GM18502 (cell line): Measurements from ENCODE around the gene CDH15.
"Not testable (repeated sequence)": the region's sequence is repeated elsewhere in the genome, so short reads cannot be mapped to it uniquely, and the experiment has no call there.

Experiments used
- ATAC-seq: cut with Tn5 transposase; IDR thresholded peaks from one replicate; pipeline ENCODE4 v1.9.1; 2021; ENCODE audit warnings: mild to moderate bottlenecking; ENCODE audit not compliant: unreplicated experiment, poor library complexity

The CDH15 gene

DNA sequence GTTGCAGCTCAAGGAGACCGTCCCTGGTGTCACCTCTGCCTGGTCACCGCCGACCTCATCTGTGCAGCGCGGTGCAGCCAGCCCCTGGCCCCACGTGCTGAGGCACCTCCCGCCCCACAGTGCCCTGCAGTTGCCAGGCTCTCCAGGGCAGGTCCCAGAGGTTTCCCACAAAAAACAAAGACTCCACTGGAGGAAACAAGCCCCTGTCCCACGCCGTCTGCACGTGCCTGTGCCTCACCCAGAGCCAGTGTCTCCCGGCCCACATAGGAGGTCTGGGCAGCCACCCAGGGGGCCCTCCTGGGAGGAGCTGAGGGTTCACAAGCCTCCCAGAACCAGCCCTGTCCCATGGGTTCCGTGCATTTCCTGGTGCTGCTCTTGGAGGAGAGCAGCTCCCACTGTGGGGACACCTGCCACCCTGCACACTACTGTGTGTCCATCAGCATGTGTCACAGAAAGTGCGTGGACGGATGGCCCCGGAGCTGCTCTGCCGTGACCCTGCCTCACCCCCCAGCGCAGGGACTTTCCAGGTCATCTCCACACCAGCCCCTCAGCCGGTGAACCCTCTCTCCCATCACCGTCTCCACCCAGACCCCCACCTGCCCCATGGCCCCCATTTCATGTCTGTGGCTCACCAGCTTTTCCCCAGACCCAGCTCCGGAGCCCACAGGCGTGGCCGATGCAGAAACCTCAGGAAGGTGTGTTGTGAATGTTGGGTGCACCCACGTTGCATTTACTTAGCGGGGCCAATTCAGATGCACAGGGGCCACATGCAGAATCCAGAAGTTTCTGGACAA is 17.0 kb upstream of the CDH15 start:
- ATAC-seq: no peak

DNA sequence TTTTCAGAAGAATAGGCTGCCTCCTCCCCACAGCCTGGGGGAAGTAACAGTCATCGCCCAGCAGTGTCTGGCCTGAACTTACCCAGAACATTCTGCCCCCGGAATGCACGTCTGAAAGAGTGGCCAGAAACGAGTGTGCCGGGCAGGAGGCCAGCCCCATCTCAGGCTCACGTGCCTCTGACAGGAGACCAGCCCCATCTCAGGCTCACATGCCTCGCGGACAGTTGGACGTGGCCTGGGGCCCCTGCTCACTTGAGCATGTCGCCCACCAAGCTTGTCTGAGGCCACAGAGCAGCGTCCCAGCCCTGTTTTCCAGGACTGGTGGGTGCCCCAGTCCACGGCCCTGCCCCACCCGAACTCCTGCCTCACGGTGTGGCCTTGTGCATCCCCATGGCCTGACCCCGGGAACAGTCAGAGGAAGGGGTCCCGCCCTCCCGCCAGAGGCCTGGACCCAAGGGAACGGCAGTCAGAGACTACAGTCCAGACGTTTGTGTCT is 16.3 kb upstream of the CDH15 start:
- ATAC-seq: no peak

DNA sequence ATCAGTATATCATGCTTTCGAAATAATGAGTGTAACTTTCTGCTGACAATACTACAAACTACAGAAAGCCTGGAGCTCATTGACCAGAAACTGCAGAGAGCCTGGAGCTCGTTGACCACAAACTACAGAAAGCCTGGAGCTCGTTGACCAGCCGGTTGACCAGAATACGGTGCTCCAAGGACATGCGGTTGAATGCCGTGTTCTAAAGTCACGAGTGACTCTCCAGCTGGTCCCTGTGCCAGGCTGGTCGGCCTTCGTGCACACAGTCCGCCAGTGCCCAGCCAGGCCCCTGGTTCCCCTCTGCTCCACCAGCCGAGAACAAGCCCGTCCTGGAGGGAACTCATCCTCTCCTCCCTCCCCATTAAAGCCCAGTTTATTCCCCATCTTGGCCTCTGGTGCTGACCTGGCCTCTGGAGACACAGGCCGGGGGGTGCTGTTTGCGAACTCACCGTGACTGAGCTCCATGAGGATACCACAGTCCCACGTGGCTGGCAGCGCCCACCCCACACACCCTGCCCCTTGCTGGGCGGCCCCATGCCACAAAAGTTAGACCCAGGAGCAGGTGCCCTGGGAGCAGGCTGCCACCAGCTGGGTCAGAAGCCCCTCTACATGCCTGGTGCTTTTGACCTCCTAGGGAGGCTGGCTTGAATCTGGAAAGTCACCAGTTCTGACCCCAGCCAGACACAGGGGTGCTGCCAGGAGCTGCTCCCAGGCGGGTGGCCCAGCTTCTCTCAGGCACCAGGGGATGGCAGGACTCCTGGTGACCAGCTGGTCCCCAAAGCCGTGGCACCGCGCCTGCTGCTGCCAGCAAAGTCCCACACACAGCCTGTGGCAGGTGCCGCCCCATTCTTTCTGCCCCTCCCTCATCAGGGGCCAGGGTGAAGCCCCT is 15.5 kb upstream of the CDH15 start:
- no peak for ATAC-seq

DNA sequence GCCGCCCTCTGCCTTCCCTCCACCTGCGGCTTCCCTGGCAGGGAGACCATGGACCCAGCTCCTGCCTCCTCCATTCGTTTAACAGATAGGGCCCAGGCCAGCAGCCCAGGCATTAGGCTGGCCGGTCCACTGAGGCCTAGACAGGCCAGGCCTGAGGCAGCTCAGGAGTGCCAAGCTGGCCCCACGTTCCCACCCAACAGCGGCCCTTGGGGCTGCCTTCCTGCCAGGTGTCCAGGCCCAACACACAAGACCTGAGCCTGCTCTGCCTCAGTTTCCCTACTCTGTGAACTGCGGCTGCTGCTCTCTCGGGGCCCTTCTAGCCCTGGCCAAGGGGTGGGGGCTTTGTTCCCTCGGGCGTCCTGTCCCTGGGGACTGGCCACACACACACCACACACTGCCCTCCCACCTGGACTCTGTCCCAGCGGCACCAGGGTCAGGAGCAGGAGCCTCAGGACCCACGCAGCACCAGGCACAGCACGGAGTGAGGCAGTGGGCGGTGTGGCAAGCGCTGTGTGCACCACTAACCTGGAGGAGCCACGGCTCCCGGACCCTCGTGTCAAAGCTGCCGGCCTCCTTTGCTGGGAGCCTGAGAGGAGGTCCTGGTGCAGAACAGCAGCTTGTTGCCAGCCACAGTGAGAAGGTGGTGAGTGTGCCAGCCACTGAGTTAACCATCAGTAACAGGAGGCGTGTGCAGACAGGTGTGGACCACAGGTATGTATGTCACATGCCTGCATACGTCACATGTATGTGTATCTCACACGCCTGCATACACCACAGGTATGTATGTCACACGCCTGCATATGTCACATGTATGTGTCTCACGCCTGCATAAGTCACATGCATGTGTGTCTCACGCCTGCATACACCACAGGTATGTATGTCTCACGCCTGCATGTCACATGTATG is 14.6 kb upstream of the CDH15 start:
- ATAC-seq: no peak

DNA sequence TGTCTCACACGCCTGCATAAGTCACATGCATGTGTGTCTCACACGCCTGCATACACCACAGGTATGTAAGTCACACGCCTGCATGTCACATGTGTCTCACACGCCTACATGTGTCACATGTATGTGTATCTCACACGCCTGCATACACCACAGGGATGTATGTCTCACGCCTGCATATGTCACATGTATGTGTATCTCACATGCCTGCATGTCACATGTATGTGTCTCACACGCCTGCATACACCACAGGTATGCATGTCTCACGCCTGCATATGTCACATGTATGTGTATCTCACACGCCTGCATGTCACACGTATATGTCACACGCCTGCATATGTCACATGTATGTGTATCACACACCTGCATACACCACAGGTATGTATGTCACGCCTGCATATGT is 13.8 kb upstream of the CDH15 start:
- ATAC-seq: no peak

DNA sequence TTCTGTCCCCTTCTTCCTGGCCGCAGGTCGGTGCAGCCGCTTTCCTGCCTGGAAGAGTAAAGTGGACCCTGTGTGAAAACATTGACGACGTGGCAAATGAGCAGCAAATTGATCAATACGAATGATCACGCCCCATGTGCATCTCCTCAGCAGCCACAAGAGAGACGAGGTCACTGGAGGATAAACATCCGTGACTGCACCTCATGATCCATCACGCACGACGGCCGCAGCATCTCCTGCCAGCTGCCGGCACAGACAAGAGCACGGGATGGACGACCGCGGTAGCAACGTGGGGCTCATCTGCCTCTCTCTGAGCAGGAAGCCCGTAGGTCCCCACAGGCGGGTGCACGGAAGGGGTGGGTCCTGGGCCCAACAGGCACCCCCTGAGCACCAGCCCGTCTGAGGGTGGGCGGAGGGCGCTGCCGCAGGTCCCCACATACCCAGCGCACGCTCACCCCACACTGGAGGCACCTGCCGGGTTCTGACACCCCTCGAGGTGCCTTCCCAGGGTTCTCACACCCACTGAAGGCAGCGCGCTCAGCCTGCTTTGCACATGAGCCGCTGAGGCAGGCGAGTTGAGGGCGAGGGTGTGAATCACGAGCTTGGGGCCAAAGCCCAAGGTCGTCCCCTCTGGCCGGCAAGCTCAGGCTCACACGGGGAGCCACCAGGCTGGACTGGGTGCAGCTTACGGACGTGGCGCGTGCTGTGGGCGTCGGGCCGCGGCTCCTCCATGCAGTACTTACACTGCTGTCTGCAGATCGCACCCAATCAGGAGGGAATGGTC is 12.3 kb upstream of the CDH15 start:
- ATAC-seq: no peak

DNA sequence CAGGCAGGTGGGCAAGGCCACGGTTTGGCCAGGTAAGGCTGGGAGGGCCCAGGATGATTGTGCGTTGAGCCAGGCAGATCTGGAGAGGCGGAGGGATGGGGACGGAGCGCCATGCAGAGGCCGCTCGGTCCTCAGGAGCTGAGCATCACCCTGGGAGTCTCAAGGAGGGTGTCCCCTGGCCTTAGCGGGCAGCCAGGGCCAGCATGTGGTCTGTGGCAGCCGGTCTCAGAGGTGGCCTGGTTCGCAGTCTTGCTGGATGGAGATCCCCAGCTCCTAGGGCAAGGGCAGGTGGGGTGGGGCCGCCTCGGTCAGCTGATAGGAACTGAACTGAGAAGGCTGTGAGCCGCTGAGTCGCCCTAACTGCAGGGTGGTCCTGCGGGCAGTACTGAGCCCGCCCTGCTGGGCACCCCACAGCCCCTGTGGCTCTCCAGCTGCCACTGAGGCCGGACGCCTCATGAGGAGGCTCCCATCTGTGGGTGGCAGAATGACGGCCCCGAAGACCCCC is 11.6 kb upstream of the CDH15 start:
- ATAC-seq: no peak

DNA sequence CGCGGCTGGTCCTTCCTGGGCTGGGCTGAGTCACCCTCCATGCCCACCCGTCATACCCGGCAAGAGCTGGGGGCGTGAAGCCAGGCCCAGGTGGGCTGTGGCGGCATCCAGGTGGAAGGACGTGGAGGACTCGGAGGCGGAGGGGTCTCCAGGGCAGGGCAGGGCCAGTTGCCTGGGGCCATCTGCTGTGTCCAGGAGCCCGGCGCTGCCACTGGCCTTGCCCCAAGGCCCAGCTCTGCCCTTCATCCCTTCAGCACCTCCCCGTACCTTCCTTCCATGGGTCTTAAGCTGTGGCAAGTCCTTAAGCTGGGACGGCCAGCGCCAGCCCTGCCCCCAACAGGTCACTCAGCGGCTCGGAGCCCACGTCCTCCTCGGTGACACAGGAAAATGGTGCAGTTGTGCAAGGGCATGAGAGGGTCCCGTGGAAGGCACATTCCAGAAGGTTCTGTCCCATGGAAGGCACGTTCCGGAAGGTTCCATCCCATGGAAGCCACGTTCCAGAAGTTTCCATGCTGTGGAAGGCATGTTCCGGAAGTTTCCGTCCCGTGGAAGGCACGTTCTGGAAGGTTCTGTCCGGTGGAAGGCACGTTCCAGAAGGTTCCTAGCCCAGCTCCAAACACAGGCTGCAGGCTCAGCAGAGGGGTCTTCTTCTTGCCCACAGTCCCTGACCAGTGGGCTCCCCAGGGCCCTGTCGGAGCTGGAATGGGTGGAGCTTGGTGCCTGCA is 10.4 kb upstream of the CDH15 start:
- ATAC-seq: no peak

DNA sequence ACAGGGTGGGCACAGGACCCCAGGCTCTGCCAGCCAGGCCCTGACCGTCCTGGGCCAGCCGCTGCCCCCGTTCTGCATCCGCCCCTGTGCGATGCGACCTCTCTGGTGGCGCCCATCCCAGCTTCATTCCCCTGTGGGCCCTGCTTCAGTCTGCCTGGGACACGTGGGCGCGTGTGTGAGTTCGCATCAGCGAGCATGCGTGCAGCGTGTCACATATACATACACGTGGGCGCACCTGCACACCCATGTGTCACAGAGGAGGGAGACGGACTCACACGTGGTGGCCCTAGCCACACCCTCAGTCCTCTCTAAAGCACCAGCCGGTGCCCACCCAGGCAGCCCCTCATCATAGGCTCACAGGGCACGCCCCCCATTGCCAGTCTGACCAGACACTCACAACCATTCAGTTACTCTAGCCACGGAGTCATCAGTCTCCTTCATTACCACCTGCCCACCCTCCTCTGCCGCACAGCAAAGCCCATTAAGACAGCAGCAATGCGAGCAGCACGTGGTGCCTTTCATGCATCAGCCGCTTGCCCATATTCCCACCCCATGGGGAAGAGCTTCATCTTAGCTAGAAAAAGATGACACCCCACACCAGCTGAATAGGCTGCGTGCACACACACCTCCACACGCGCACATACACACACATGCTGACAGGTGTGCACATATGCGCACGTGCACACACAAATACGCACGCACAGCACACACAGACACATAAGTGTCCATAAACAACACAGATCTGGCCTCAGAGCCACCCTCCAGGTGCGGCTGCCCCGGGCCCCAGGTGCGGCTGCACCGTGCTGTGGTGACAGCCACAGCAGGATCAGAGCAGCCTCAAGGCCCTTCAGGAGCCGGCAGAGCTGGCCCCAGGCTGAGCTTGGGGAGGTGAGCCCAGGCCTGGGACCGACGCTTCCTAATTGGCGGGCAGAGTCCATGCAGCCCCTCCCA is 9.5 kb upstream of the CDH15 start:
- no peak for ATAC-seq

DNA sequence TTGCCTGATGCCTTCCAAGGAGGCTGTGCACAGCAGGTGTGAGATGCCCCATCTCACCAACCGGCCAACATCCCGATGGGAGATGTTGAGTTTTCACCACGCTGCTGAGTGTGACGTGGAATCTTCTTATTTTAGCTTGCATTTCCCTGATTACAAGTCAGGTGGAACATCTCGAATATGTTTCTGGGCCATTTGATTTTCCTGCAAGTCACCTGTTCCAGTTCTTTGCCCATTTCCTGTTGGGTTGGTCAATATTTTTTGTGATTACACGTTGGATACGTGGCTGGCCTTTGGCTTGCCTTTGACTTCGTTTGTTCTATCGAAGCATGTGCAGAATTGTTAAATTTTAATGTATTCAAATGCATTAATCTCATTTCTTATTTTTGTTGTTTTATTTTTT is 8.3 kb upstream of the CDH15 start:
- no peak for ATAC-seq

DNA sequence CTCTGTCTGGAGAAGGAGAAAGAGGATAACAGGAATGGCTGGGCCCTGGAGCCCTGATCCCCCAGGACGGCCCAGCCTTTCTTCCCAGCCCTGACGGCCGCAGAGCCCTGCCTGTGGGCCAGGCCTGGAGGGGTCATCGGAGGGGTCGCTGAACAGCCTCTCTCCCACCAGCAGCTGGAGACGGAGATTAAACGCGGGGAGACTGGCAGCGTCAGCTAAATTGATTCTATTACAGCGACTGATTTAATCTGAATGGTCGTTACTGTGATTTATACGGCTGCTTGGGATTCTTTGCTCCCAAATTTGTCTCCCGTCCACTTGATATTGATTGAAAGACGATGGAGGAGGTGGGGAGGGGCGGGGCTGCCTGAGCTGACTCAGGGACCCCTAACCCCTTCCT is 7.1 kb upstream of the CDH15 start:
- ATAC-seq: no peak

DNA sequence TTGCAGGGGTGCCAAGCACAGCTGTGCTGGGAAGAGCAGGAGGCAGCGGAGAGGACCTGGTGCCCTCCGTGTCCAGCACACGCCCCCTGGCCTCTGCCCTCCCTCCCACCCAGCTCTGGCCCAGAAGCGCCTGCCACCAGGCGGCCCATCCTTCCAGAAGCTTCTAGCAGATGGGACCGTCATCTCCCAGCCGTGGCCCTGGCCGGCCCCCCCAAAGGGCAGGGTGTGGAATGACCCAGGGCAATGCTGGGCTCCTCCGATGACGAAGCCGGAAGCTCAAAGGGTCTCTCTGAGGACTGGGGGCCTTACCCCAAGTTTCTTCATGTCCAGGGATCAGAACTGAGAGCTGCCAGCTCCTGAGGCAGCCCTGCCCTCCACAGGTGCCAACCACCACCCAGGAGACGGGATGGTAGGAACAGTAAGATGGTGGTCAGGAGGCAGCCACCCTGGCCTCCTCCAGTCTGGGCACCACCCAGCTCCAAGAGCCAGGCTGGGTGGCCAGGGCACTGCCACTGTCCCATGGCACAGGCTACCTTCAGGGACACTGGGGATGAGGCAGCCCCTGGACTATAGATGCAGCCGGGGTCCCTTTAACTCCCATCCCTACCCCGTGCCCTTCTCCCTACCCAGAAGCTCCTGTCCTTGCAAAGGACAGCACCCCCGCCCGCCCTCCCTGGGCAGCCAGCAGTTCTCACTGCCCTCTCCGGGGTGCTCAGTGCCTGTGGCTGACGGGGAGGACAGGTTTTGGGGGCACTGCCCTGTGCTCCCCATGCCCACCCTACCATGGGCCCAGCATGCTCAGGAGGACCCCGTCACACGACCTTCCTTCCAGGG is 6.5 kb upstream of the CDH15 start:
- ATAC-seq: no peak

DNA sequence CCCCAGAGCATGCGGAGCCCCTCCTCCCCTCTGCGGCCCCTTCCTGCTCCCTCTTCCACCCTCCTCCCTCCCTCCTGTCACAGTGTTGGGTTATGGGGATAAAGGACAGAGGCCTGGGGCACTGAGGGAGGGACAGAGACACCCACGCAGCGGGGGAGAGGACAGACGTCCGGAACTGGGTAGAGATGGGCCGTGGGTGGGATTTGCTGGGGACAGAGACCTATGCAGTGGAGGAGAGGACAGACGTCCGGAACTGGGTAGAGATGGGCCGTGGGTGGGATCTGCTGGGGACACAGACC is 5.9 kb upstream of the CDH15 start:
- not testable (repeated sequence) for ATAC-seq

DNA sequence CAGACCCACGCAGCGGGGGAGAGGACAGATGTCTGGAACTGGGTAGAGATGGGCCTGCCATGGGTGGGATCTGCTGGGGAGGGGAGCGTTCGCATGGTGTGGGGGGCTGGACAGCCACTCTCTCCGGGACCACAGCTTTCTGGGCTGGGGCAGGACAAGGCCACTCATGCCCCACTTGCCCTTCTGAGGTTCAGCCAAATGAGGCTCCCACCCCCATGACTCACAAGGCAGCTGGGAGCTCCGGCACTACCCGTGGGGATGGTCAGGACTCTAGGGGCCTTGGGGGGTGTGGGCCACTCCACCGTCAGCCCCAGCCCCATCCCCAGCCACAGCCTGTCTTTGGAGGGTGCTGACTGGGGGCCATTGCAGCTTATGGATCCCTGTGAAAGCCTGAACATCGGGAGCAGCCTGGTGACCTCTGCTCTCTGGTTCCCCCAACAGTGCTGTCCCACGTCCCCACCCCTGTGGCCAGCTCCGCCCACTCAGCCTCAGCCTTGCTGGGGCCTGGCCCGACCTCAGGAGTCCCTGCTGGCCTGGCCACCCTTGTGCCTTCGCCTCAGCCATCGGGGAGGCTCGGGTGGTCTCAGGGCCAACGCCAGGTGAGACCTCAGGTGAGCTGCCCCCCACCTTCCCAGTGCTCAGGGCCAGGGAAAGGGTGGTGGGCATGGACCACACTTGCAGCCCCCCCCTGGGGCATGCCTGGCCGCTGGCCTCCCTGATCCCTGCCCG is 4.7 kb upstream of the CDH15 start:
- ATAC-seq: no peak

DNA sequence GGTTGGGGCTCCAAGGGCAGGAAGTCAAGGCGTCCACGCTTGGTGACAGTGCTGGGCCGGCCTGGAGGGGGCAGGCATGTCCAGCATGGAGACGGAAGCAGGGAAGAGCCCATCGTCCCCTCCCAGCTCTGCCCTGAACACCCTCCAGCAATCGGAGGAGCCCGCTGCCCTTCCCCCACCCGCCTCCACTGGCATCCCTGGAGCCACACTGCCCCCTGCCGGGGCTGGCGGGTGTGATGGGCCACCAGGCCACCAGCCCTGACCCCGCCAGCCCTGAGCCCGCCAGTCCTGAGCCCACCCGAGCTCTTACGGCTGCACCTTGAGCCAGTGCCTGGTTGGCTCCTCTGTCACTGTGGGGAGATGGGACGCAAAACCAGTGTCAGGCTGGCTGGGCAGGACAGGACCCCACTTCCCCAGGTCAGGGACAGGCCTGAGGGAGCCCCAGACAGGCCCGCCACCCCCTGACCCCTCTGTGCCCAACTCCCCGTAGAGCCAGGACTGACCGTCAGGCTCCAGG is 4.1 kb upstream of the CDH15 start:
- no peak for ATAC-seq
